Right lobe of liver (tissue), 6 donors: ENCODE results near the gene TMEM151A. TPM values are rescaled to one million over a fixed set of nuclear protein-coding genes. Genes with fewer than 3 reads are reported as not detected.

ENCODE experiments used
- ATAC-seq, 4 donors: fragments of 200-7000 bp; cut with Tn5 transposase; one replicate each; pipeline ENCODE4 v1.9.1; 2020; ENCODE audit warnings: mild to moderate bottlenecking in 4 of 4, moderate library complexity in 4 of 4
- DNase-seq, 3 donors: peaks; one replicate each; pipeline ENCODE4 v3.0.0-alpha.2; 2020
- H3K27ac ChIP-seq, 3 donors: fragments of 200-600 bp; one replicate each; pipeline ENCODE4 v1.8.0; 2022
- H3K27me3 ChIP-seq, 2 donors: fragments of 200-600 bp; one replicate each; pipeline ENCODE4 v1.8.0; 2022
- H3K36me3 ChIP-seq, 4 donors: fragments of 200-600 bp; sonication (generic) in 1 of 4; one replicate each; pipeline versions ENCODE4 v1.5.1 to v1.8.0; 2017 to 2022; ENCODE audit warnings: control low read depth in 1 of 4
- H3K4me1 ChIP-seq, 4 donors: fragments of 200-600 bp; sonication (generic) in 1 of 4; one replicate each; pipeline versions ENCODE4 v1.5.1 to v1.8.0; 2017 to 2022; ENCODE audit warnings: control low read depth in 1 of 4
- H3K4me3 ChIP-seq, 3 donors: fragments of 200-600 bp; one replicate each; pipeline ENCODE4 v1.8.0; 2022
- H3K9me3 ChIP-seq, 4 donors: fragments of 200-600 bp; sonication (generic) in 1 of 4; one replicate each; pipeline versions ENCODE4 v1.5.1 to v1.8.0; 2017 to 2022; ENCODE audit warnings: control low read depth in 1 of 4
- CTCF ChIP-seq, 4 donors: fragments of 200-600 bp in 3 of 4; fragments of 450-650 bp in 1 of 4; IDR thresholded peaks; one replicate each; pipeline versions ENCODE4 v1.5.1 to v1.8.0; 2016 to 2022; ENCODE audit warnings: antibody characterized with exemption in 4 of 4, mild to moderate bottlenecking in 2 of 4
- POLR2A ChIP-seq: fragments of 450-650 bp; IDR thresholded peaks from one replicate; pipeline ENCODE4 v1.6.1; 2017; ENCODE audit warnings: antibody characterized with exemption, mild to moderate bottlenecking
- WGBS: methylation state at CpG from one replicate; pipeline ENCODE4 v1.1.6; 2018; ENCODE audit warnings: low coverage, low lambda C conversion rate; ENCODE audit not compliant: insufficient coverage; ENCODE audit errors: missing lambda C conversion rate; 5-methylcytosine and 5-hydroxymethylcytosine counted together
- intact Hi-C, 2 donors: fragments of 100-400 bp; cut with DNase I; formaldehyde crosslinking; loops; one replicate each; pipeline versions ENCODE4 v1.11.2 to v1.14.1; 2022
- total RNA-seq, 6 experiments: library from RNA; depleted of rRNA in 2 of 6; stranded (reverse); fragments of >200 nt in 2 of 6; fragmentation: NEBNext Ultra II Directional in 3 of 6; extraction: Animal tissue kit (Norgen Biotek cat#: 25700) in 3 of 6; gene quantifications; one replicate each; pipeline versions ENCODE4 v1.1.0 to v1.2.4, GENCODE V29; 2016 to 2023
- donor health status: DM: no; HTN: yes; CAD: no.
- donor health status: DM: no; HTN: no; CAD: no.
- donor health status: DM: no; HTN: no; CAD: no.
- donor health status: DM: no; HTN: yes; CAD: no.
- donor health status: DM: no; HTN: yes; CAD: no.

The TMEM151A gene
- total RNA-seq, 6 experiments from 2014 or later = 0.13 to 0.86 (median 0.45) TPM; not detected in 2

DNA sequence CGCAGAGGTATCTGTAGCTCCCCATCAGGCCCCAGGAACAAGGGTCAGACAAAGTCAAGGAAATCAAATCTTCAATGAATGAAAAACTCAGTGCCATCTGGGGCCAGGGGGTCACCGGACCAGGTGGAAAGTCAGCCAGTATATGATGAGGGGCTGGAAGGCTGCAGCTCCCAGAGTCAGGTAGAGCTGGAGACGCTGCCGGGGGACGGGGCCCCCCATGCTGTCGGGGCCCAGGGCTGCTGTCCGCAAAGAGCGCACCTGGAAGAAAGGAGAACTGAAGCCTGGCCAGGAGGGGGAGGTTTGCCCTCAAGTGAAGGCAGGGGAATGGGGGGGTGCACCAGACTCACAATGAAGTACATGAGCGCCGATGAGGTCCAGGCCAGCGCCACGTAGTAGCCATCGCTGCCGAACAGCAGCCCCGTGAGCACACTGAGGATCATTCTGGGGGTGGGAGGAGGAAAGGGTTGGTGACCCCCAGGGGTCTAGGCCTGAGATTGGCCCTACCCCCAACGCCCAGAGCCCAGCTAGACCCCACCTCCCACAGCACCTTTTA is 7.1 kb upstream of the TMEM151A start:
- intact Hi-C loops = loop anchor here (10.0 kb wide), 1 partner anchor 60 kb away; no protein-coding TSS in a partner anchor
- WGBS = 89% methylated on average over 10 of the region's 16 CpGs
- no peaks in the 10 kb centered on the region for H3K27me3 ChIP-seq
- TF ChIP-seq CTCF (IDR thresholded peaks at IDR 0.05) (no peak), POLR2A (no peak)
- DNase-seq (peak in 1 of 3 donors; percentile 40), ATAC-seq (no peak)
- H3K27ac ChIP-seq = no peak overlapping the region
- no peaks in the 10 kb centered on the region for H3K9me3 ChIP-seq
- H3K36me3 ChIP-seq = no peaks in the 10 kb centered on the region
- H3K4me1 ChIP-seq = peaks cover 0 to 10% (median 4%) of the 10 kb centered on the region in 4 donors
- H3K4me3 ChIP-seq = no peak overlapping the region

DNA sequence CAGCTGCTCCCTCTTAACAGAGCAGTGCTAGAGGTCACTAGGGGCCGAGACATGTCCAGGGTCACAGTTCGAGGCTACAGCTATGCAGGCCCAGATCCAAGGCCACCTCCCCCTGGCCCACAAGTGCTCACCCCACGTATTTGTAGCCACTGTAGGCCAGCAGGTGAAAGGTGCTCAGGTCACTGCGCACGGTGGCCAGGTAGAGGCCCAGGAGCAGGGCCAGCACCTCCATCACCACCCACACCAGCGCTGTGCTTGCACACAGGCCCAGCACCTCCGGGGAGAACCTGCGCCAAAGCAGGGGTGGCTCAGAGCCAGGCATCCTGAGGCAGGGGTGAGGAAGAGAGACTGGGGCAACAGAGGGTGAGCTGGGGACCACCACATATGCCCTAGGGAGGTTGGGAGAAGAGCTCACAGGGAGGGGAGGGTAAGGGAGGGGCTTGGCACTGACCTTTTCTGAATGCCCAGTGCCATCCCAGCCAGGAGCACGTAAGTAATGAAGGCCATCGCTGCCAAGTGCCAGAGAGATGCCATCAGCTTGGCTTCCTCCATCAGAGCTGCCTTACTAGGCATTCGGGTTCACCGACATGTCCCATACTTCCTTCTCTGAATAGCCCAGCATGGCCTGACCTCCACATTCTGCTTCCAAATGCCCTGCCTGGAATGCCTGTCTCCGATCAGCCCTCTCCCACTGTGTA is 6.3 kb upstream of the TMEM151A start:
- 50% methylated on average over 10 of the region's 13 CpGs for WGBS
- DNase-seq (peak in 1 of 3 donors; percentile 53), ATAC-seq (no peak)
- Histone ChIP-seq H3K4me1 (peaks cover 0 to 17% (median 7%) of the 10 kb centered on the region in 4 donors), H3K27me3 (no peaks in the 10 kb centered on the region), H3K4me3 (no peak overlapping the region), H3K27ac (no peak overlapping the region), H3K36me3 (no peaks in the 10 kb centered on the region), H3K9me3 (no peaks in the 10 kb centered on the region)
- intact Hi-C loops = loop anchor here (10.0 kb wide), 1 partner anchor 61 kb away; no protein-coding TSS in a partner anchor
- TF ChIP-seq POLR2A = no peak

DNA sequence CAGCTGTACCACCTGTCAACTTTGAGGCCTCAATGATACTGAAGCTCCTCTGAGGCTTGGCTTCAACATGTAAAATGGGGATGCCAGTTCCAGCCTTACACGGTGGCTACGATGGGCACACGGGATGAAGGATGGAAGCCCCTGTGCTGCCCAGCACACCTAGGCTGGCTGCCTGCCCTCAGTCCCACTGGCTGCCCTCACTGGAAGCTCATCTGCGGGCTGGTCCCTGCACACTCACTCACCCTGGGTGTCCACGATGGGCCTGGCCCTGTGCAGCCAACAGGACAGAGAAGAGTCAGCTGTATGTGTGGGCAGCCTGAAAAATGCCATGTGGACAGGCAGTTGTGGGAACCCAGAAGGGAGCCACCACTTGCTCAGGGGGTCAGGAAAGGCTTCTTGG is 5.0 kb upstream of the TMEM151A start:
- no CpG with 5 or more reads among the region's 5 CpGs for whole genome bisulfite sequencing
- no peaks in the 10 kb centered on the region for H3K27me3 ChIP-seq
- no peak for TF ChIP-seq POLR2A
- TF ChIP-seq CTCF (IDR thresholded peaks at IDR 0.05) = no peak
- no peak overlapping the region for H3K4me3 ChIP-seq
- ATAC-seq = no peak
- no peak overlapping the region for H3K27ac ChIP-seq
- intact Hi-C loops = loop anchor here (10.0 kb wide), 1 partner anchor 62 kb away; no protein-coding TSS in a partner anchor
- DNase-seq = peak in 1 of 3 donors; percentile 39
- H3K9me3 ChIP-seq = no peaks in the 10 kb centered on the region
- H3K36me3 ChIP-seq = no peaks in the 10 kb centered on the region
- peaks cover 0 to 17% (median 7%) of the 10 kb centered on the region in 4 donors for H3K4me1 ChIP-seq

GRCh38 chr11:66287211-66287888 is 4.3 kb upstream of the TMEM151A start:
- Histone ChIP-seq H3K27ac (no peak overlapping the region), H3K36me3 (no peaks in the 10 kb centered on the region), H3K27me3 (no peaks in the 10 kb centered on the region), H3K4me1 (peaks cover 0 to 17% (median 7%) of the 10 kb centered on the region in 4 donors), H3K9me3 (no peaks in the 10 kb centered on the region), H3K4me3 (no peak overlapping the region)
- no peak for DNase-seq
- no peak for ATAC-seq
- intact Hi-C loops = loop anchor here (10.0 kb wide), 1 partner anchor 63 kb away; no protein-coding TSS in a partner anchor
- TF ChIP-seq POLR2A = no peak
- no peak for TF ChIP-seq CTCF (IDR thresholded peaks at IDR 0.05)
- WGBS = 52% methylated on average over 5 of the region's 10 CpGs
